SK-N-SH (cell line): Measurements from ENCODE around the gene ZNF680.

Experiments used
- CHD2 ChIP-seq: fragments of 150-350 bp; IDR thresholded peaks from 2 replicates; pipeline ENCODE4 v1.6.1; 2018; ENCODE audit warnings: low read length; ENCODE audit not compliant: partially characterized antibody
- CTCF ChIP-seq: fragments of 200-600 bp; sonication (generic); IDR thresholded peaks from 2 replicates; pipeline ENCODE4 v1.6.1; 2017; ENCODE audit warnings: antibody characterized with exemption, mild to moderate bottlenecking, moderate library complexity
- NFIC ChIP-seq: IDR thresholded peaks from 2 replicates; pipeline ENCODE4 v1.4.0; 2012; ENCODE audit warnings: borderline replicate concordance
- RAD21 ChIP-seq: IDR thresholded peaks from 2 replicates; pipeline ENCODE4 v1.6.1; 2012; ENCODE audit warnings: mild to moderate bottlenecking, low read length
- RCOR1 ChIP-seq: fragments of 150-350 bp; IDR thresholded peaks from 2 replicates; pipeline ENCODE4 v1.6.1; 2017; ENCODE audit warnings: antibody characterized with exemption, low read length
- REST ChIP-seq: IDR thresholded peaks from 2 replicates; pipeline ENCODE4 v1.6.1; 2012; ENCODE audit warnings: mild to moderate bottlenecking, low read depth, low read length, moderate library complexity
- SMC3 ChIP-seq: IDR thresholded peaks from 2 replicates; pipeline ENCODE4 v1.6.1; 2012; ENCODE audit warnings: low read depth, low read length, improper control_type of control experiment

- TF ChIP-seq REST (no peak), CHD2 (no peak), NFIC (no peak), RCOR1 (no peak), CTCF (no peak), RAD21 (no peak), SMC3 (no peak)
Measured at GRCh38 chr7:64498270-64498669, 64.6 kb downstream of the ZNF680 start.
